Measurements from ENCODE around the gene SLC25A6.
"Not testable (repeated sequence)": the region's sequence is repeated elsewhere in the genome, so short reads cannot be mapped to it uniquely, and the experiment has no call there.

Gene SLC25A6

DNA sequence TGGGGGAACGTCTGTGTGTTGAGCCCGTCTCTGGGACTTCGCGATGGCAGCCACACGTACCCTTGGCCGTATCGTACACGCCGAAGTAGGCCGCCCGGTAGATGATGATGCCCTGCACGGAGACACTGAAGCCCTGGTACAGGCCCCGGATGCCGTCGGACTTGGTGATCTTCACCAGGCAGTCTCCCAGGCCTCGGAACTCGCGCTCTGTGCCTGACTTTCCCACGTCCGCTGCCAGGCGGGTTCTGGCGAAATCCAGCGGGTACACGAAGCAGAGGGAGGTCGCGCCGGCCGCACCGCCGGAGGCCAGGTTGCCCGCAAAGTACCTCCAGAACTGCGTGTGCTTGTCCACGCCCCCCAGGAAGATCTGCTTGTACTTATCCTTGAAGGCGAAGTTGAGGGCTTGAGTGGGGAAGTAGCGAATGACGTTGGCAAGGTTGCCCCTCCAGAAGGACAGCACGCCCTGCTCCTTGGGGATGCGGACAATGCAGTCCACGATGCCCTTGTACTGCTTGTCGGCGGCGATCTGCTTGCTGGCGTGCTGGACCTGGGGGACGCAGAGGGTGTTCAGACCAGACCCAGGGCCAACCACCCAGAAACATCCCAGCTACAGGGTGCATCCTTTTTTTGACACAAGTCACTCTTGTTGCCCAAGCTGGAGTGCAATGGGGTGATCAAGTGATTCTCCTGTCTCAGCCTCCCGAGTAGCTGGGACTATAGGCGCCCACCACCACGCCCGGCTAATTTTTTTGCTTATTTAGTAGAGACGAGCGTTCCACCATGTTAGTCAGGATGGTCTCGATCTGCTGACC is 2.5 kb downstream of the SLC25A6 start:
- DNase-seq: no peak

- no peak for DNase-seq
These were observed 3.3 kb downstream of the SLC25A6 start for GRCh38 chrX:1388651-1389050.

DNA sequence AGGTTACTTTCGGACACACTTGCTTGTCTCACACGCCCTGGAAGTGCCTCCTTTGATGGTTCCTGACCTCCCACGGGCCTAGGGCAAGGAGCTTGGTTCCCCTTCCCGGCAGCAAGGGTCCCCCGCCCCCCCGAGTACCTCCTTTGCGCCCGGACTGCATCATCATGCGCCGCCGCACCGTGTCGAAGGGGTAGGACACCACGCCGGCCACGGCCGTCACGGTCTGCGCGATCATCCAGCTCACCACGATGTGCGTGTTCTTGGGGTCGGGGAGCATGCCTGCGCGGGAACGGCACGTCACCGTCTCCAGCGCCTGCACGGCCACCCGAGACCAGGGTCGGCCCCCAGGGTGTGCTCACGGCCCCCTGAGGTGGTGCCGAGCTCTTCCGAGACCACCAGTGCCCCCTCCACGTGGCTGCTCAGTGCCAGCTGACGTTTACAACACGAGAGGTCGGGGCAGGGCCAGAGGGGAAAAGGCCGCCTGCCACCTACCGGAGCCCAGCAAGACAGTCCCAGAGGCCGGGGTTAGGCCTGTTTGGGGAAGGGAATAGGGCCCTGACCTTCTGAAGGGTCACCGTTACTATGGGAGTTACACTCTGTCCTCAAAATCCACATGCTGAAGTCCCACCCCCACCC is 4.7 kb downstream of the SLC25A6 start:
- no peak for DNase-seq

DNA sequence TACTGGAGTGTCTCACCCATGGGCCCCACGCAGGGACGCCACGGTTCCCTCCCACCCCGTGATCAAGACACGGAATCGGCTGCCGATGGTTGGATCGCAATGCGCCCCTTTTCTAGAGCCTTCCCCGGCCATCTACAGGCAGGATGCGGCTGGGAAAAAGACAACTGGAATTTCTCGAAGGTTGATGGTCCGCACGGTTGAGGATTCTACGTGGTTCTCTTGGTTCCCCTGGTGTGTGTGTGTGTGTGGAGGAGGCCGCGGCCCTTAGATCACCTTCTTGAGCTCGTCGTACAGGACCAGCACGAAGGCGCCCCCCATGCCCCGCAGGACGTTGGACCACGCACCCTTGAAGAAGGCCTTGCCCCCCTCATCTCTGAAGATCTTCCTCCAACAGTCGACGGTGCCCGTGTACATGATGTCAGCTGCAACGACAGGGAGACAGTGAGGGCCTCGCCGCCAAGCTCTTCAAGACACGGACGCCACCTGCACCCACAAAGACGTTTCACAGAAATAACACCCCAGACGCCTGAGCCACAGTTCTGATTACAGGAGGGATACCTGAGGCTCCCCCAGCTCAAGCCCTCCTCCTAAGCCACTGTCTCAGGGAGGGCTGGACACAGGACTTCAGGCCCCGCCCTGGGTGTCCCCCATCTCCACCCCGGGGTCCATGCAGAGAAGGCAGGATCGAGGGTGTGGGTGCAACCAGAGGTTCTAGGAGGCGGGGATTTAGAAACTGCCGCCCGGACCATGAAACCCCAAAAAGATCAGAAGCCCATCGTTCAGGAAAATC is 5.4 kb downstream of the SLC25A6 start:
- DNase-seq: no peak

DNA sequence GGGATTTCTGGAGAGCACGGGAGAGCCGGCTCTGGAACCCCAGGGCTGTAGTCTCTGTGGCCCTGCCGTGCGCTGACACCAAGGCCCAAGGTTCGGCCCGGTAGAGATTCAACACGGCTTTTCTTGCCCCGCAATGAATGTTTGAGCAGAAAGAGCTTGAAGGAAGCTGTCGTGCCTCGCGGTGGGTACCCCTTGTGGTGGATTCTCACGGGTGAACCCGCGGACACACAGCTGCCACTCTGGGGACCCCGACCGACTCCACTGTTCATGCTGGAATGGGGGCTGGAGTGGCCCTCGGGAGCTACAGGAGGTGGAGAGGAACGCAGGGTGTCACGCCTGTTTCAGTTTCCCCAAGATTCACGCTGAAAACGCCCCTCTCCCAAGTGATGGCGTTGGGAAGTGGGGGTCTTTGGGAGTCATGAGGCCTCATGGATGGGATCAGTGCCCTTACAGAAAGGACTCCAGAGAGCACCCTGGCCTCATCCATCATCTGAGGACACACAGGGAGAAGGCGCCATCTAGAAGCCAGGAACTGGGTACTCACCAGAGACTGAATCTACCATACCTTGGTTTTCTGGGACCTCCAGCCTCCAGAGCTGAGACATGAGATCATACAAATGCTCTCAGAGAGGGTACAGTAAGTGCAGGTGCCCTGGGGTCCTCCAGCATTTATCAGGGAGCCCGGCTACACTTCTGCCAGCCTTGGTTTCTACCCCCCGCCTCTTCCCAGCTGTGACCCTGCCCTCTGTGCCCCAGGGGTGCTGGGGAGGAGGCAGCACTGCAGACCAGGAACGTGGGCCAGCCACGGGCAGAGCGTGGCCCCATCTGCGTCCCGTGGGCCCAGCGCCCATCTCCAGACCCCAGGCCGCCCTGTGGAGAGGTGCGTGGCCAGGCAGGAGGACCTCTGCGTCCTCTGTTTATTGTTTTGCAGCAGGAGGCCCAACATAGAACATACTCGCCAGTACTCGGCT is 6.4 kb downstream of the SLC25A6 start:
- DNase-seq: no peak

DNA sequence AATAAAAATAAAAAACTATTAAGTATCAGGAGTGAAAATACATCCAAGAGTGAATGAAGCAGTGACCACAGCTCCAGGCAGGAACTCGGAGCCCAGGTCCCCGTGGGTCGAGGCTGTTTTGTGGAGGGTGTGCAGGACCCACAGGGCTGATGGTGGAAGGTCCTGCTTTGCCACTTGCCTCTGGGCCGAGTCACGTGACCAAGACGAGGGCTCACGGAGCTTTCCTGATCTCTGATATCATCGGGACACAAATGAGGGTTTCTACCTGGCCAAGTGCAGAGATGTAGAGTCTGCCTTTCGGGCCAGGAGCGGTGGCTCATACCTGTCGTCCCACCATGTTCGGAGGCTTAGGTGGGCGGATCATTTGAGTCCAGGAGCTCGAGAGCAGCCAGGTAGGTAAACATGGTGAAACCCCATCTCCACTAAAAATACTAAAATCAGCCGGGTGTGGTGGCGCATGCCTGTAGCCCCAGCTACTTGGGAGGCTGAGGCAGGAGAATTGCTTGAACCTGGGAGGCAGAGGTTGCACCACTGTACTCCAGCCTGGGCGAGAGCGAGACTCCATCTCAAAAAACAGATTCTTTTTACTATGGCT is 7.2 kb downstream of the SLC25A6 start:
- no peak for DNase-seq

- DNase-seq: no peak
These were observed 11.2 kb downstream of the SLC25A6 start for GRCh38 chrX:1380672-1381233.

GRCh38 chrX:1378306-1378759 is 13.6 kb downstream of the SLC25A6 start:
- DNase-seq: no peak

DNA sequence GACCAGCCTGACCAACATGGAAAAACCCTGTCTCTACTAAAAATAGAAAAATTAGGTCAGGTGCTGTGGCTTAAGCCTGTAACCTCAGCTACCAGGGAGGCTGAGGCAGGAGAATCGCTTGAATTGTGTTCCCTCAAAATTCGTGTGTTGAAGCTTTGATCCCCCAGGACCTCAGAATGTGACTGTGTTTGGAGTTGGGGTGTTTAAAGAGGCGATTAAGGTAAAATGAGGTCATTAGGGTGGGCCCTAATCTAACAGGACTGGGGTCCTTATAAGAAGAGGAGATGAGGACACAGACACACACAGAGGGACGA is 23.6 kb downstream of the SLC25A6 start:
- DNase-seq: no peak

GRCh38 chrX:1366363-1366762 is 25.6 kb downstream of the SLC25A6 start:
- DNase-seq: not testable (repeated sequence)

- DNase-seq: no peak
These were observed 30.0 kb downstream of the SLC25A6 start for GRCh38 chrX:1361910-1362309.

DNA sequence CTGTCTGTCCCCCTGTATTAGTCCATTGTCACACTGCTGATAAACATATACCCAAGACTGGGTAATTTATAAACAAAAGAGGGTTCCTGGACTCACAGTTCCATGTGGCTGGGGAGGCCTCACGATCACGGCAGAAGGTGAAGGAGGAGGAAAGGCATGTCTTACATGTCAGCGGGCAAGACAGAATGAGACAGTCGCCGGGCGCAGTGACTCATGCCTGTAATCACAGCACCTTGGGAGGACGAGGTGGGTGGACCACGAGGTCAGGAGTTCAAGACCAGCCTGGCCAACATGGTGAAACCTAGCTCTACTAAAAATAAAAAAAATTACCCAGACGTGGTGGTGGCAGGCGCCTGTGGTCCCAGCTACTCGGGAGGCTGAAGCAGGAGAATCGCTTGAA is 30.6 kb downstream of the SLC25A6 start:
- no peak for DNase-seq

DNA sequence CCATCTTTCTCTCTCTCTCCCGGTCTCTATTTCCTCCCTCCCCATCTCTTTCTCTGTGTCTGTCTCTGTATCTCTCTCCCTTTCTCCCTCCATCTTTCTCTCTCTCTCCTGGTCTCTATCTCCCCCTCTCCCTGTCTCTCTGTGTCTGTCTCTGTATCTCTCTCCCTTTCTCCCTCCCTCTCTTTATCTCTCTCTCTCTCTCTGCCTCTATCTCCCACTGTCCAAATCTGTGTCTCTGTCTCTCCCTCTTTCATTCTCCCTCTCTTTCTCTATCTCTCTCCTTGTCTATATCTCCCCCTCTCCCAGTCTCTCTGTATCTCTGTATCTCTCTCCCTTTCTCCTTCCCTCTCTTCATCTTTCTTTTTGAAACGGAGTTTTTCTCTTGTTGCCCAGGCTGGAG is 31.7 kb downstream of the SLC25A6 start:
- no peak for DNase-seq

- no peak for DNase-seq
These were observed 32.4 kb downstream of the SLC25A6 start for GRCh38 chrX:1359477-1359873.

DNA sequence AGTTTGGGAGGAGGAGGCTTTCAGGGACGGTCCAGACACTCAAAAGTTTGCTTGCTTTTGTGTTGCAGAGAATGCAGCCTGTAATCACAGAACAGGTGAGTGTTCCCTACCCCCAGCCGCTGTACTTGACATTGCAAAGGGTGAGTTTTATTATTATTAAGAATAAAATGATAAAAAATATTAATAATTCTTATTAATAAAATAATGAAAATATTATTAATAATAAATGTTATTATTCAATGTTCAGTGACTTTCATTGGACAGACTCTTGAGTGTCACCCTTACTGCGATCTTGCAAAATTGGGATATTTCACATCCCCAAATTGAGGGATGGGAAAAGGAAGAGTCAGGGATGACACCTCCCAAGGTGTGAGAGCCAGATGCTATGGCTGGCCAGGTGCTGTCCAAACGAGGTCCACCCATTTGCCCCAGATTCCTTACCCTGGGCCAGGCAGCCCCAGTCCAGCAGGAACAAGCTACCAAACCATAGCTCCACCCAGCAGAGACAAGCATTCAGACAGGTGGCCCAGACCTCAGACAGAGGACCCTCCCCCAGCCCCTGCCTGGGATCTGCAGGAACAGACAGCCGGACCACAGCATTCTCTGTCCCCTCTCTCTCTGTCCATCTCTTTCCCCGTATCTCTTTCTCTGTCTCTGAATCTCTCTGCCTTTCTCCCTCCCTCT is 33.0 kb downstream of the SLC25A6 start:
- DNase-seq: no peak

GRCh38 chrX:1357993-1358392 is 33.9 kb downstream of the SLC25A6 start:
- DNase-seq: no peak

DNA sequence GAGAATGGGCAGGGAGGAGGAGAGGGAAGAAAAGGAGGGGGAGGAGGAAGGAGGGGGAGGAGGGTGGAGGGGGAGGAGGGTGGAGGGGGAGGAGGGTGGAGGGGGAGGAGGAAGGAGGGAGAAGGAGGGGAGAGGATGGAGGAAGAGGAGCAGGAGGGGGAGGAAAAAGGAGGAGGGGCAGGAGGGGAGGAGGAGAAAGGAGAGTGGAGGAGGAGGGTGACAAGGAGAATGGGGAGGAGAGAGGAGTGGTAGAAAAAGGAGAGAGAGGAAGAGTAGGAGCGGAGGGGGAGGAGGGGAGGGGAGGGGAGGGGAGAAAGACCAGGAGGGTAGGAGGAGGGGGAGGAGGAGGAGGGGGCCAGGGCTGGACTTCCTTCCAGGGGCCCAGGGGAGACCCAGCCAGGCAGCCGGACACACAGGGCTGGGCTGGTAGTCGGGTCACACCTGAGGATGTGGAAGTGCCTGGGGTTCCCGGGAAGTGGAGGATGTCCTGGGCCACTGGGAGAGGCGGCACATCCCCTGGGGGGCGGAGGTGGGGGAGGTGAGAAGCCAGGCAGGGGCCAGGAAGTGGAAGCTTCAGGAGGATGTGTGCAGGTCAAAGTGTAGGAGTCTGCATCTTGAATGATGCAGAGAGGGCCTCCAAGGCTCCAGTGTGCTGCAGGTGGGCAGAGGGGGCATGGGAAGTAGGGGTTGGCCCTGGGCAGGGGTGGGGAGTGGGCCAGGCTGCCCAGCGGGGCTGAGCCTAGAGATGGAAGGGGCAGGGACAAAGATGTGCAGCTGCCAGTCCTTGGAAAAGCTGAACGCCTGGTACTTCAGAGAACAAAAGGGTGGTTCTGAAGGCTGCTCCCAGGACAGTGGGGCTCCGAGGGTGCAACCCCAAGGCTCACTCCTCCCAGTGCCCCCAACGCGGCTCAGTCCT is 36.5 kb downstream of the SLC25A6 start:
- no peak for DNase-seq

GRCh38 chrX:1354036-1355019 is 37.6 kb downstream of the SLC25A6 start:
- DNase-seq: no peak

Data from NCI-H1417 (cell line).